HG03521 (cell line): ENCODE data around the gene HERC2.
"Not testable (repeated sequence)": the region's sequence is repeated elsewhere in the genome, so short reads cannot be mapped to it uniquely, and the experiment has no call there.

Experiments
- ATAC-seq: cut with Tn5 transposase; IDR thresholded peaks from one replicate; pipeline ENCODE4 v1.9.1; 2021; ENCODE audit warnings: mild to moderate bottlenecking, moderate library complexity; ENCODE audit not compliant: unreplicated experiment

Gene HERC2

GRCh38 chr15:28228990-28229640 is 92.9 kb downstream of the HERC2 start:
- not testable (repeated sequence) for ATAC-seq

GRCh38 chr15:28228096-28228495 is 93.9 kb downstream of the HERC2 start:
- no peak for ATAC-seq

GRCh38 chr15:28227303-28227702 is 94.7 kb downstream of the HERC2 start:
- not testable (repeated sequence) for ATAC-seq

GRCh38 chr15:28222612-28223011 is 99.4 kb downstream of the HERC2 start:
- ATAC-seq = not testable (repeated sequence)

GRCh38 chr15:28221696-28222095 is 100.3 kb downstream of the HERC2 start:
- not testable (repeated sequence) for ATAC-seq

GRCh38 chr15:28219116-28219515 is 102.9 kb downstream of the HERC2 start:
- no peak for ATAC-seq

- not testable (repeated sequence) for ATAC-seq
Measured at GRCh38 chr15:28216946-28217546, 104.9 kb downstream of the HERC2 start.

GRCh38 chr15:28215521-28215920 is 106.5 kb downstream of the HERC2 start:
- not testable (repeated sequence) for ATAC-seq

GRCh38 chr15:28214006-28214790 is 107.8 kb downstream of the HERC2 start:
- not testable (repeated sequence) for ATAC-seq

- not testable (repeated sequence) for ATAC-seq
Measured at GRCh38 chr15:28213393-28213792, 108.6 kb downstream of the HERC2 start.

- ATAC-seq = no peak
Measured at GRCh38 chr15:28208583-28208982, 113.4 kb downstream of the HERC2 start.

- ATAC-seq = not testable (repeated sequence)
Measured at GRCh38 chr15:28205640-28206039, 116.3 kb downstream of the HERC2 start.

GRCh38 chr15:28203055-28203828 is 118.7 kb downstream of the HERC2 start:
- ATAC-seq = not testable (repeated sequence)

GRCh38 chr15:28202124-28202523 is 119.9 kb downstream of the HERC2 start:
- ATAC-seq = not testable (repeated sequence)

GRCh38 chr15:28198215-28198614 is 123.8 kb downstream of the HERC2 start:
- ATAC-seq = not testable (repeated sequence)

GRCh38 chr15:28197694-28198093 is 124.3 kb downstream of the HERC2 start:
- not testable (repeated sequence) for ATAC-seq

GRCh38 chr15:28196581-28196980 is 125.4 kb downstream of the HERC2 start:
- not testable (repeated sequence) for ATAC-seq

GRCh38 chr15:28192772-28193171 is 129.2 kb downstream of the HERC2 start:
- ATAC-seq = no peak

- ATAC-seq = no peak
Measured at GRCh38 chr15:28191832-28192231, 130.1 kb downstream of the HERC2 start.

GRCh38 chr15:28190391-28191174 is 131.4 kb downstream of the HERC2 start:
- ATAC-seq = no peak
